NT2/D1 (cell line): Measurements from ENCODE around the gene CRY1.

ENCODE experiments used
- YY1 ChIP-seq: IDR thresholded peaks from 2 replicates; pipeline ENCODE4 v1.6.1; 2011; ENCODE audit not compliant: insufficient read length, insufficient read depth
- ZNF274 ChIP-seq: IDR thresholded peaks from 2 replicates; pipeline ENCODE4 v1.6.1; 2011; ENCODE audit warnings: mild to moderate bottlenecking, low read depth, low read length

DNA sequence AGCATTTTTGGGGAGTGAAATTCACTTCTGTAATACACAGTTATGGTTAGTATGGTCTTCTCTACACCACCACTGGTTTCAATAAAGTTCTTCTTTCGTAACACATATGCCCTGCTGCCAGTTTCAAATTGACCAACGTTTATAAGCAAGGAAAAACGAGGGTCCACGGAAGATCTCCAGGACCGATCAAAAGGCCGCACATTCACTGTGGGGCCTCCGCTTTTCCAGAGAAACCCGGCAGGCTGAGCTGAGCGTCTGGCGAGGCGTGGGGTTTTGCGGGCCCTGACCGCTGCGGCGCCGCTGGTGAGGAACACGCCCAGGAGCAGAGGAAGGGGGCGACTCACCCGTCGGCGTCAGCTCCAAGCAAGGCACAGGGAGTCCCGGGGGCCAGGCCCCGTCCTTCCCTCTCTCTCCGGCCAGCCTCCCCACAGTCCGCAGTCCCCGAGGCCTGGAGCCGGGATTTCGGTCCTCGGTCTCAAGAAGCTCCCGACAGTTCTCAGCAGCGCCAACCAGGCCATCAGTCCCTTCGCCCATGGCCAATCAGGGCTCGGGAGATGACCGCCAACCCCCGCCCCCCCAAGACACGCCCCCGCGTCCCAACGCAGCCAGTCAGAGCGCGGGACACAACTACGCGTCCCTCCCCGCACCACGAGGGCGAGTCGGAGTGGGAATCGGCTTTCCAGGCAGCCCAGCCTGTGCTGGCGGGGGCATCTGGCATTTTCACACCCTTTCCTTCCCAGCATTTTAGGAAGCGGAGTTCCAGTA is 106.5 kb downstream of the CRY1 start, which contains the start of gene MTERF2:
- TF ChIP-seq YY1 (no peak), ZNF274 (no peak)
